ENCODE measurements around the gene DOK3. TPM values are rescaled to one million over a fixed set of nuclear protein-coding genes. Genes with fewer than 3 reads are reported as not detected.

DOK3 gene
- total RNA-seq, 1 experiment from 2014 or later: 8.0 TPM

DNA sequence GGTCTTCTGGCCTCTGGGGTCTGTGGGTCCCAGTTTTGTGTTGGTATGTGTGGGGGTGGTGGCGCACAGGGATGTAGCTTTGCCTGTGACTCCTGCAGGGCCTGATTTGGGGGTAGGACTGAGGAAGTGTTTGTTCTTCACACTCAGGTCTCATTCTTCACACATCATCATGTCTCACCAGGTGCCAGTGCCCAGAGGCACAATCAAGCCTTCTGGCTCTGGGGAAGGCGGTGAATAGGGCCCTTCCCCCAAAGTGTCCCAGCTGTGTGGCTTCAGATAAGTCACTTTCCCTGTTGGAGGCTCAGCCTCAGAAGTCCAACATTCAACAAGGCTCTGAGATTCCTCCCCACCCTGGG, 41.3 kb downstream of the DOK3 start:
- H3K9me2 ChIP-seq (ENCODE audit: insufficient read depth): no peaks in the 10 kb centered on the region
- H2AFZ ChIP-seq (ENCODE audit: low read depth, low read length, poor library complexity, severe bottlenecking): no peak overlapping the region
- H3K9me3 ChIP-seq (ENCODE audit: control insufficient read depth in 1 of 2, insufficient read depth in 1 of 2, low read depth in 1 of 2, low read length in 2 of 2): no peaks in the 10 kb centered on the region
- peaks cover 27 to 35% of the 10 kb centered on the region in 2 experiments; a peak in 3 of 4 replicates for H3K36me3 ChIP-seq (ENCODE audit: control insufficient read depth in 1 of 2, insufficient read depth in 2 of 2, low read length in 2 of 2)
- intact Hi-C loops (cut with micrococcal nuclease): no loop called here
- H3K4me2 ChIP-seq (ENCODE audit: low read length): no peak overlapping the region
- POLR2A ChIA-PET: interaction anchor here (1.2 kb wide), 1 partner anchor 29 kb away, joined by 3 read pairs; the partner anchor contains the start of gene PDLIM7
- DNase-seq (ENCODE audit: low read depth, low spot score) (no peak), ATAC-seq (no peak)
- no peaks in the 10 kb centered on the region for H3K27me3 ChIP-seq (ENCODE audit: insufficient read depth, low read length)
- CTCF ChIA-PET: interaction anchor here (0.9 to 1.1 kb wide), 2 partner anchors 11 to 13 kb away, joined by 3 read pairs; no protein-coding TSS in a partner anchor
- H3K79me2 ChIP-seq (ENCODE audit: insufficient read depth, low read length): peaks cover 39% of the 10 kb centered on the region
- H3K27ac ChIP-seq (ENCODE audit: low read depth, low read length): no peak overlapping the region
- H3K4me3 ChIP-seq (replicated peaks in 1 of 2; ENCODE audit: low read depth in 1 of 2, low read length in 2 of 2): no peak overlapping the region
- RAD21 ChIA-PET (ENCODE audit: low non-redundant PET in 1 of 2, low total read pairs in 2 of 2, uncharacterized antibody in 2 of 2, unreplicated experiment in 2 of 2): no interaction called here
- TF ChIP-seq ZBTB33 (IDR thresholded peaks at IDR 0.05; ENCODE audit: extremely low read depth, insufficient replicate concordance, low read length) (no peak), SP1 (IDR thresholded peaks at IDR 0.05; ENCODE audit: low read depth) (no peak), CEBPB (IDR thresholded peaks at IDR 0.05; ENCODE audit: low read depth) (no peak), SIN3A (IDR thresholded peaks at IDR 0.05; ENCODE audit: low read depth) (no peak), ZFX (IDR thresholded peaks at IDR 0.05) (no peak), REST (IDR thresholded peaks at IDR 0.05; ENCODE audit: low read depth) (no peak)
- H3K9ac ChIP-seq (ENCODE audit: low read length): no peak overlapping the region
- peaks cover 4 to 32% of the 10 kb centered on the region in 2 experiments; a peak in 3 of 4 replicates for H3K4me1 ChIP-seq (ENCODE audit: control insufficient read depth in 1 of 2, insufficient read depth in 2 of 2, low read length in 2 of 2)
- no peaks in the 10 kb centered on the region for H4K20me1 ChIP-seq (ENCODE audit: insufficient read depth)
- BruUV-seq (replicated peaks): no TSS peak
